NCI-H82 treated with DMSO at 0.1 percent for 48 hours (cell line): ENCODE results near the gene WNT7A.

Source experiments
- DNase-seq: peaks from one replicate; lab custom pipeline; 2025; ENCODE audit not compliant: unreplicated experiment; lab: John Stamatoyannopoulos, UW

The WNT7A gene

DNA sequence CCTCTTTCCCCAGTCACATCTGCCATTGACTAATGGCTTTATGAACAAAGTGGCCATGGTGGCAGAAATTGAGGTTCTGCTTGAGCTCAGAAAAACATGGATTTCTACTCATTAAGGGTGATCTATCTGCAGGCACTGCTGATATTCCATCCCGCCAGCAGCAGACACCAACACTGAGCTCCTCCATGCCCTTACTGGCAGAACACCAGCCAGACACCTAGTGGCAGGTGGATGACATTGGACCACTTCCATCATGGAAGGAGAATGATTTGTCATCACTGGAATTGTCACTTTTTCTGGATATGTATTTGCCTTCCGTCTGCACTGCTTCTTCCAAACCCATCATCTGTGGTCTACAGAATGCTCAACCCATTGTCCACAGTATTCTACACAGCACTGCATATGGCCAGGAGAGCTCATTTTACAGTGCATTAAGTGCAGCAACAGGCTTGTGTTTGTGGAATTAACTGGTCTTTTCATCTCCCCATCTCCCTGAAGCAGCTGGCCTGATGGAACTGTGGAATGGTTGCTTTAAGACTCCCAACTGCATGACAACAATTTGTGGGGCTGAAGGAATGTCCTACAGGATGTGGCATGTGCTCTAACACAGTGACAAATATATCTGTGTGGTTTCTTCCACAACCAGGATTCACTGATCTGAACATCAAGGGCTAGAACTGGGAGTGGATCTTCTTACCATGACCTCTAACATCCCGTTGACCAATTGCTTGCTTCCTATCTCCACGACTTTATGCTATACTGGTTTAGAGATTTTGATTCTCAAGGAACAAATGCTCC lies 103.4 kb downstream of the WNT7A start:
- no peak for DNase-seq

DNA sequence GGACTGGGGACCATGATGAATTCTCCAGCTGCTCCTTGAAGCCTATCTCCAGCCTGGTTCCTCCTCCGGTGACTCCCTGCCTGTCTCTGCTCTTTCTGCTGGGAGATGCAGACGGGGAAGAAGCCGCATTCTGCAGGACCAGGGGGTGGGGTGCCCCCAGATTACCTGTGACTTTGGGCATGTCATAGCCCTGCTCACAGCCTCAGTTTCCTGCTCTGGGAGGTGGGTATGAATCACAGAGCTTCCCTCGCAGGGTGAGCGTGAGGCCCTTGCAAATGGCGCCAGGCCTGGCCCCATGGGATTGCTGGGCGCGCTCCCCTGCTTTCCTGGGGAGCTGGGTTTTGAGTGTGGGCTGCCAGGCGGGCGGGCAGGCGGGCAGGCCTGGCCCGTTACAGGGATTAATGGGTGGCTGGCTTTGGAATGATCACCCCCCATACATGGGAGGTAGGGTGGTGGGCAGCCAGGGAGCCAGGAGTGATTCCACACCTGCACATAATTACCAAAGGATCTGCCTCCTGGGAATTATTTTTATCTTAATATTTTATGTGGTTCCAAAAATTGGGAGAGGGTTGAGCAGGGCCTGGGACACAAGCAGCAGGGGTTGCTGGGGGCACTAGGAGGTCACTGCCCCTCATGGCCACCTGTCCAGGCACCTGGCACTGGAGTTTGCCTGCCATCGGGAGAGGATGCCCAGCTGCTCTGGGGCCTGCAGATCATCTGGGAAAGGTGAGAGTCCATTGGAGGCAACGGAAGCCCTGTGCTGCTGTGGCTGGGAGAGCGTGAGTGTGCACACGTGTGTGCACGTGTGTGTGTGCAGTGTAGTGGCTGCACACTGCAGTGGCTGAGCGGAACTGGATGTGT lies 106.8 kb downstream of the WNT7A start:
- no peak for DNase-seq

DNA sequence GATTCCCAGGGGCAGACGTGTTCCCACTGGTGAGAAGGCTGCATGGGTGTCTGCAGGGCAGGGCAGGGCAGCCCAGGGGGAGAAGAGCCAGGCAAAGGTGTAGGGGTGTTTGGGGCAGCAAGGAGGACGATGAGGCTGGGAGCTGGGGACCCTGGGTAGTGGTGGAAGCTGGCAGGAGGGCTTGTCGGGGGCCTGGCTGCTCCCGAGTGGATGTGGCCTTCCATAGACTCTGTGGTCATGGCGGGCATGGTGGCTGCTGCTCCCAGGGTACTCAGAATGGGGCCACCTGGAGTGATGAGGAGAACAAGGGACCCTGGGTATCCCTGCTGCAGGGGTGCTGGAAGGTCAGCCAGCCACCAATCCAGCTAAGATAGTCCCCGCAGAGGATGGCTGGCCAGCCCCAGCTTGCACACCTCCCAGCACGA lies 107.5 kb downstream of the WNT7A start:
- no peak for DNase-seq

DNA sequence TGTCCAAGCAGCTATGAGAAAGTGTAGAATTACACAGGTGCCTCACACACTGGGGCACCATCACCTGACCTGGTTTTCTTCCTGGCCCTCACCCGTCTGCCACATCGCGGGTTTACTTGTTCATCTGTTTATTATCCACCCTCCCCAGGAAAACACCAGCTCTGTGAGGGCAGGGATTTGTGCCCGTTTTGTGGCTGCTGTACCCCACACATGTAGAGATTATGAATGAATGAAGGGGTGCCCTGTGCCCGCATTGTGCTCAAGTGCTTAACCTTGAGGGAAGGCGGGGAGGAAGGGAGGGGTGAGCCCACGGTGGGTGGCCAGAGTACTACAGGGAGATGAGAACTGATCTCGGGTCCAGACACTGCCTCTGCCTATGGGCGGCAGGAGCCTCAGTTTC lies 108.4 kb downstream of the WNT7A start:
- no peak for DNase-seq

DNA sequence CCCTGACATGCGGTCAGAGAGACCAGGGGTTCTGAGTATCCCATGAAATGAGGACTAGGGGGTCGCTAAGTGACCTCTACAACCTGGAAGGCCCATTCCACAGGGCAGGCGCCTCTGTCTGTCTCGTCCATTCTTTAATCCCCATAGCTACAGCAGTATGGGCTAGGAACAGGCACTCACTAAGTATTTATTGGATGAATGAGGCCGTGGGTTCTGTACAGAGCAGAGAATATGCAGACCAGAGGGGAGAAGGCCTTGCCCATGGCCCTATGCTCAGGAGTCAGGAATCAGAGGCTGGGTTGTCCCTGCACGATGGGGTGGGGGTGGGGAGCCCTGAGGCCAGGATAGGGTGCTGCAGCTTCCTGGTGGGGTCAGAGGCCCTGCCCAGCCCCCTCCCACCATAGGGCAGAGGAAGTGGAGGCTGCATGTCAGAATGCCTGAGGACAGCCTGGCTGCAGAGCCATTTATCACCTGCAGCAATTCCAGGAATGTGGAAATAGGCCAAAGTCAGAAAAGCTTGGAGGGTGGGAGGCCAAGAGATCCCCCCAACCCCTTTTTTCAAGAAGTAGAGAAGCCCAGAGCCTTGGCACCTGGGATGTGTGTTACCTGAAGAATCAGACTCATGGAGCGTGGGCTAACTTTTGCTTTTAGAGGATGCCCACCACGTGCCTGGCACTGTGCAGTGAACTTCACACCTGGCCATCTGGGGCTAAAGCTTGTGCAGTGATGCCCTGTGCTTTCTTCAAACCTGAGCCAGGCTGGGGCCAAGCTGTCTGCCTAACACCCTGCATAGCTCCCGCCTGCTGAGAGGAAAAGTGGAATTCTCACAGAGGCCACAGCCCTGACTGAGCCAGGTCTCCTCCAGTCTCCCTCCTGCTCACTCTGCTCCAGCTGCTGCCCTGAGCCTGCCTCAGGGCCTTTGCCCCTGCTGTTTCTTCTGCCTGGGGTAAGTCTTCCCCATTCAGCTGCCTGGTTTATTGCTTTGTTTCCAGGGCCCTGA lies 109.4 kb downstream of the WNT7A start:
- DNase-seq: no peak

DNA sequence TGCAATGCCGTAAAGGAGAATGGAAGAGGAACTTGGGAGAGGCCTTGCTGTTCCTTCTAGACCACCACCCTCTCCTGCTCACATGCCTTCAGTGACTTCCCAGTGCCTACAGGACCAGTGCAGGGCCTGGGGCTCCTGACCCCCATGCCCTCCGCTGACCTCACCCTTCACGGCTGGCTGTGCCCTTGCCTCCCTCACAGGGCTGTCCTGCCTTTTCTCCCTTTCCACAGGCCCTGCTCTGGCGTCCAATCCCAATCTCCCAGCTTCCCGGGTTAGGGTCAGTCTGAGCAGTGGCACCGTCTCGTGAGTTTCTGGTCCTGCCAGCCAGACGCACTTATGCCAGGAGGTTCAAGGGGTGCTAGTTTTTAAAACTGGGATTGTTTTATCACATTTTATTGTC lies 110.4 kb downstream of the WNT7A start:
- no peak for DNase-seq

DNA sequence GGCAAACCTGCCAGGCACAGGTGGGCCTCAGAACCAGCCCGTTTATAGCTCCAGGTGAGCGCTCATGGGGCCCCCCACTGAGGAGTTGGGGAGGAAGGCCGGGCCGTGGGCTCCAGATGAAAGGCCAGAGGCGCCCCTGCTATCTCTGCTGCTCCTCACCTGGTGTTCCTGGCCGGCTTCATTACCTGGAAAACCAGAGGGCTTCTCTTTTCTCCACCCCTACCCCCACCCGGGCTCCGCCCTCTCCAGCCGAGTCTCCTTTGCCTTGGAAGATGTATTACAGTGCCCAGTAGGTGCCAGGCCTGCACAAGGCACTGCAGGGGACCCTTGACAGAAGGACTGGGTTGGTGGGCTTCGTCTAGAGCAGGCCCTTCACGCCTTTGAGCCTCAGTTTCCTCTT lies 111.4 kb downstream of the WNT7A start:
- no peak for DNase-seq

DNA sequence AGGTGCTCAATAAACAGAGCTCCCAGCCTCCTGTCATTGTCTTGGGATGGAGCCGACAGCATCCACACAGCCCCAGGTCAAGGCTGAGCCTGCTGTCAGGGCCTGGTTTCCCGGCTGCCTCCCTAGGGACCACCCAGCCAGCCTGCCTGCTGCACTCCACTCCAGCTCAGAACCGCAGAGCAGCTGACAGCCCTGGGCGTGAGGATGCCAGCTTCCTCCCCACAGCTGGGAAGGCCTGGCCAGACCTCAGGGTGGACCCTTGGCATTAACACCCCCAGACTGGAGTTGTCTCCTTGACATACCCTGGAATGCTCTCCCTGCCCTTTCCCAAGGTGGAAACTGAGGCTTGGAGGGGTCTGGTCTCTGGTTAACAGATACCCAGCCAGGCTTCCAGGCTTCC lies 112.0 kb downstream of the WNT7A start:
- no peak for DNase-seq

DNA sequence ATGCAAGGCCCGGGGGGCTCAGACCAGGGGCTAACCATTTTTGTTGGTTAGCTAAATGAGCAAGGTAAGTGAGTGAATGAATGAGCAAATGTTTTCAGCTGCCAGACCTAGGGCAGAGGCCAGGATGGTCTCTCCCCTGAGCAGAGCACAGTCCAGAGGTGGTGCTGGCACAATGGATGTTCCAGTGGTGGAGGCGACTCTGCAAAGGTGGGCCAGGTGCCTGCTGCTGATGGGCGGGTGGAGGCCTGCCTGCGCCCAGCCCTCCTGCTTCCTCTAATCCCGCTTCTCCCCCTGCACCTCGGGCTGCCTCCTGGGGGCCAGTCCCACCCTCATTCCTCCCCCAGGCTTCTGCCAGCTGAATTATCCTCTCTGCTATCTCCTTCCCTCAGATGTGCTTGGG lies 112.8 kb downstream of the WNT7A start:
- DNase-seq: no peak
